Gastroesophageal sphincter (tissue), 4 donors: Measurements from ENCODE around the gene ULK4. TPM values are rescaled to one million over a fixed set of nuclear protein-coding genes. Genes with fewer than 3 reads are reported as not detected.

Experiments used
- ATAC-seq: fragments of 150-250 bp; one replicate; pipeline ENCODE4 v1.9.1; 2016; ENCODE audit warnings: mild to moderate bottlenecking, moderate library complexity
- H3K27ac ChIP-seq, 4 donors: fragments of 200-600 bp; sonication (generic) in 3 of 4; 1 replicate in 3 of 4; 2 replicates in 1 of 4; pipeline ENCODE4 v1.5.1; 2016 to 2019
- H3K27me3 ChIP-seq: fragments of 200-600 bp; sonication (generic); one replicate; pipeline ENCODE4 v1.5.1; 2019
- H3K36me3 ChIP-seq, 2 donors: fragments of 200-600 bp; sonication (generic); one replicate each; pipeline ENCODE4 v1.5.1; 2019; ENCODE audit warnings: control low read depth in 1 of 2
- H3K4me1 ChIP-seq, 3 donors: fragments of 200-600 bp; sonication (generic); 1 replicate in 2 of 3; 2 replicates in 1 of 3; pipeline ENCODE4 v1.5.1; 2016 to 2019; ENCODE audit warnings: control low read depth in 2 of 3
- H3K4me3 ChIP-seq, 2 donors: fragments of 200-600 bp; sonication (generic); one replicate each; pipeline ENCODE4 v1.5.1; 2019; ENCODE audit warnings: mild to moderate bottlenecking in 1 of 2, moderate library complexity in 1 of 2
- H3K9me3 ChIP-seq, 3 donors: fragments of 200-600 bp; sonication (generic); one replicate each; pipeline ENCODE4 v1.5.1; 2017 to 2019; ENCODE audit warnings: control low read depth in 2 of 3
- CTCF ChIP-seq, 4 experiments: fragments of 200-600 bp in 2 of 4; fragments of 450-650 bp in 2 of 4; sonication (generic) in 1 of 4; IDR thresholded peaks; one replicate each; pipeline ENCODE4 v1.5.1; 2017 to 2019; ENCODE audit warnings: antibody characterized with exemption in 4 of 4, mild to moderate bottlenecking in 2 of 4, moderate library complexity in 2 of 4
- EP300 ChIP-seq: sonication (generic); formaldehyde crosslinking; IDR thresholded peaks from one replicate; pipeline ENCODE4 v1.6.1; 2017; ENCODE audit warnings: antibody characterized with exemption, mild to moderate bottlenecking
- POLR2A ChIP-seq, 2 donors: fragments of 450-650 bp; IDR thresholded peaks; one replicate each; pipeline ENCODE4 v1.6.1; 2017; ENCODE audit warnings: antibody characterized with exemption in 2 of 2, mild to moderate bottlenecking in 2 of 2, moderate library complexity in 1 of 2
- POLR2AphosphoS5 ChIP-seq: sonication (generic); formaldehyde crosslinking; IDR thresholded peaks from one replicate; pipeline ENCODE4 v1.6.1; 2017; ENCODE audit warnings: antibody characterized with exemption
- WGBS, 2 donors: methylation state at CpG; one replicate each; pipeline ENCODE4 v1.1.5; 2018; ENCODE audit warnings: low coverage in 1 of 2; 5-methylcytosine and 5-hydroxymethylcytosine counted together
- total RNA-seq, 4 donors: library from RNA; depleted of rRNA; stranded (reverse); fragments of >200 nt; gene quantifications; one replicate each; pipeline ENCODE4 v1.1.0, GENCODE V29; 2016

Gene ULK4
- total RNA-seq, 4 donors from 2014 or later: 3.8 to 15.4 (median 8.8) TPM

- 73 to 82% methylated on average over 5 of the region's 5 CpGs for WGBS, 2 donors
- no peak for ATAC-seq
- Histone ChIP-seq H3K4me3 (no peak overlapping the region), H3K27me3 (no peaks in the 10 kb centered on the region), H3K27ac (no peak overlapping the region), H3K4me1 (peaks cover 20 to 74% (median 35%) of the 10 kb centered on the region in 3 donors), H3K9me3 (no peaks in the 10 kb centered on the region), H3K36me3 (no peaks in the 10 kb centered on the region)
- TF ChIP-seq POLR2A (IDR thresholded peaks at IDR 0.05) (no peak), EP300 (no peak), POLR2AphosphoS5 (no peak), CTCF (IDR thresholded peaks at IDR 0.05) (no peak)
Observed at GRCh38 chr3:41209646-41210045, 752.3 kb downstream of the ULK4 start.

- H3K9me3 ChIP-seq: no peaks in the 10 kb centered on the region
- H3K4me3 ChIP-seq: no peak overlapping the region
- TF ChIP-seq EP300 (no peak), POLR2A (IDR thresholded peaks at IDR 0.05) (no peak), POLR2AphosphoS5 (no peak), CTCF (IDR thresholded peaks at IDR 0.05) (no peak)
- ATAC-seq: no peak
- H3K4me1 ChIP-seq: peaks cover 18 to 74% (median 35%) of the 10 kb centered on the region in 3 donors
- H3K27me3 ChIP-seq: no peaks in the 10 kb centered on the region
- 42 to 52% methylated on average over 7 of the region's 7 CpGs for WGBS, 2 donors
- no peaks in the 10 kb centered on the region for H3K36me3 ChIP-seq
- H3K27ac ChIP-seq: no peak overlapping the region
Observed at GRCh38 chr3:41208507-41209220, 753.2 kb downstream of the ULK4 start.

GRCh38 chr3:41207355-41207754, 754.5 kb downstream of the ULK4 start:
- no peak overlapping the region for H3K4me3 ChIP-seq
- no peaks in the 10 kb centered on the region for H3K36me3 ChIP-seq
- no peak overlapping the region for H3K27ac ChIP-seq
- H3K4me1 ChIP-seq: peaks cover 18 to 75% (median 31%) of the 10 kb centered on the region in 3 donors
- WGBS, 2 donors: 0 to 9% methylated on average over 1 of the region's 1 CpG
- no peaks in the 10 kb centered on the region for H3K9me3 ChIP-seq
- TF ChIP-seq POLR2A (IDR thresholded peaks at IDR 0.05): no peak
- no peak for TF ChIP-seq EP300
- TF ChIP-seq POLR2AphosphoS5: no peak
- no peak for TF ChIP-seq CTCF (IDR thresholded peaks at IDR 0.05)
- no peaks in the 10 kb centered on the region for H3K27me3 ChIP-seq
- no peak for ATAC-seq

GRCh38 chr3:41205591-41205990, 756.3 kb downstream of the ULK4 start:
- H3K4me1 ChIP-seq: peaks cover 22 to 85% (median 31%) of the 10 kb centered on the region in 3 donors
- H3K27me3 ChIP-seq: no peaks in the 10 kb centered on the region
- H3K9me3 ChIP-seq: no peaks in the 10 kb centered on the region
- H3K4me3 ChIP-seq: no peak overlapping the region
- 63 to 73% methylated on average over 9 of the region's 9 CpGs for WGBS, 2 donors
- TF ChIP-seq EP300 (no peak), POLR2AphosphoS5 (no peak), CTCF (IDR thresholded peaks at IDR 0.05) (no peak), POLR2A (IDR thresholded peaks at IDR 0.05) (no peak)
- no peak for ATAC-seq
- no peaks in the 10 kb centered on the region for H3K36me3 ChIP-seq
- no peak overlapping the region for H3K27ac ChIP-seq

GRCh38 chr3:41204369-41204768, 757.5 kb downstream of the ULK4 start:
- 59 to 86% methylated on average over 1 of the region's 1 CpG for WGBS, 2 donors
- Histone ChIP-seq H3K4me1 (peaks cover 22 to 85% (median 31%) of the 10 kb centered on the region in 3 donors), H3K4me3 (no peak overlapping the region), H3K36me3 (no peaks in the 10 kb centered on the region), H3K27ac (no peak overlapping the region), H3K27me3 (no peaks in the 10 kb centered on the region), H3K9me3 (no peaks in the 10 kb centered on the region)
- TF ChIP-seq POLR2AphosphoS5: no peak
- no peak for TF ChIP-seq CTCF (IDR thresholded peaks at IDR 0.05)
- no peak for TF ChIP-seq EP300
- TF ChIP-seq POLR2A (IDR thresholded peaks at IDR 0.05): no peak
- ATAC-seq: no peak
